Measurements from ENCODE around the gene PDLIM7. TPM values are rescaled to one million over a fixed set of nuclear protein-coding genes. Genes with fewer than 3 reads are reported as not detected.

Gene PDLIM7
- total RNA-seq, 1 experiment from 2014 or later: 132 TPM

GRCh38 chr5:177439518-177440053 is 57.8 kb downstream of the PDLIM7 start:
- intact Hi-C loops (cut with micrococcal nuclease; ENCODE audit: unreplicated experiment): no loop called here
- Histone ChIP-seq H3K36me3 (ENCODE audit: insufficient read depth, low read length, poor library complexity, severe bottlenecking) (peaks cover 12% of the 10 kb centered on the region), H3K27me3 (replicated peaks; ENCODE audit: insufficient read depth, low read depth, low read length, poor library complexity) (no peaks in the 10 kb centered on the region), H3K9me3 (ENCODE audit: low read depth, low read length, poor library complexity, severe bottlenecking) (no peaks in the 10 kb centered on the region), H3K4me3 (ENCODE audit: low read depth, low read length, poor library complexity, severe bottlenecking) (no peak overlapping the region), H3K27ac (ENCODE audit: low read depth, low read length, poor library complexity, severe bottlenecking) (no peak overlapping the region), H3K4me1 (ENCODE audit: insufficient read depth, low read length, poor library complexity, severe bottlenecking) (no peaks in the 10 kb centered on the region)
- TF ChIP-seq, protein P1, sequence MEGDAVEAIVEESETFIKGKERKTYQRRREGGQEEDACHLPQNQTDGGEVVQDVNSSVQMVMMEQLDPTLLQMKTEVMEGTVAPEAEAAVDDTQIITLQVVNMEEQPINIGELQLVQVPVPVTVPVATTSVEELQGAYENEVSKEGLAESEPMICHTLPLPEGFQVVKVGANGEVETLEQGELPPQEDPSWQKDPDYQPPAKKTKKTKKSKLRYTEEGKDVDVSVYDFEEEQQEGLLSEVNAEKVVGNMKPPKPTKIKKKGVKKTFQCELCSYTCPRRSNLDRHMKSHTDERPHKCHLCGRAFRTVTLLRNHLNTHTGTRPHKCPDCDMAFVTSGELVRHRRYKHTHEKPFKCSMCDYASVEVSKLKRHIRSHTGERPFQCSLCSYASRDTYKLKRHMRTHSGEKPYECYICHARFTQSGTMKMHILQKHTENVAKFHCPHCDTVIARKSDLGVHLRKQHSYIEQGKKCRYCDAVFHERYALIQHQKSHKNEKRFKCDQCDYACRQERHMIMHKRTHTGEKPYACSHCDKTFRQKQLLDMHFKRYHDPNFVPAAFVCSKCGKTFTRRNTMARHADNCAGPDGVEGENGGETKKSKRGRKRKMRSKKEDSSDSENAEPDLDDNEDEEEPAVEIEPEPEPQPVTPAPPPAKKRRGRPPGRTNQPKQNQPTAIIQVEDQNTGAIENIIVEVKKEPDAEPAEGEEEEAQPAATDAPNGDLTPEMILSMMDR (conservative IDR thresholded peaks at IDR 0.05; ENCODE audit: low read depth, low read length): no peak
- no peak for TF ChIP-seq EZH2 (IDR thresholded peaks at IDR 0.05; ENCODE audit: borderline replicate concordance, low read depth, low read length, poor library complexity, severe bottlenecking)
- ChIA-PET CTCF (no interaction called here), POLR2A (ENCODE audit: low non-redundant PET) (no interaction called here)
- DNase-seq (ENCODE audit: low spot score): no peak
- no TSS peak for BruUV-seq (replicated peaks)

DNA sequence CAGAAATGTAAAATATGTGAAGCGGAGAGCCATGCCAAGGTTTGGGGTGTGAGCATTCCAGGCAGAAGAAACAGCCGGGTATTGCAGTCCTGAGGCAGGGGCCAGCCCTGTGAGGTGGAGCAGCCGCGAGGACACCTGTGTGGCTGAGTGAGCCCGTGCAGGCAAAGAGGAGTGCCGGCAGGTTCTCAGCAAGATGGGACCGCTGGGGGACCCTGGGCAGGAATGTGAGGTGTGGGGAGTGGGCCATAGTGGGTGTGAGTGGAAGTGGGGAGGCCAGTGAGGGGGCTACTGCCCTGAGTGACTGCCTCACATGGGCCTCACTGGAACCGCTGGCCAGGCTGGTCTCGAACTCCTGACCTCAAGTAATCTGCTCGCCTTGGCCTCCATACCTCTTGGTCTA is 58.9 kb downstream of the PDLIM7 start:
- CTCF ChIA-PET: no interaction called here
- TF ChIP-seq, protein P1 (conservative IDR thresholded peaks at IDR 0.05; ENCODE audit: low read depth, low read length): no peak
- TF ChIP-seq EZH2 (IDR thresholded peaks at IDR 0.05; ENCODE audit: borderline replicate concordance, low read depth, low read length, poor library complexity, severe bottlenecking): no peak
- H3K9me3 ChIP-seq (ENCODE audit: low read depth, low read length, poor library complexity, severe bottlenecking): no peaks in the 10 kb centered on the region
- no peak overlapping the region for H3K27ac ChIP-seq (ENCODE audit: low read depth, low read length, poor library complexity, severe bottlenecking)
- no peaks in the 10 kb centered on the region for H3K27me3 ChIP-seq (replicated peaks; ENCODE audit: insufficient read depth, low read depth, low read length, poor library complexity)
- POLR2A ChIA-PET (ENCODE audit: low non-redundant PET): interaction anchor here (0.6 kb wide), 1 partner anchor 691 kb away, joined by 3 read pairs; no protein-coding TSS in a partner anchor
- H3K4me1 ChIP-seq (ENCODE audit: insufficient read depth, low read length, poor library complexity, severe bottlenecking): no peaks in the 10 kb centered on the region
- intact Hi-C loops (cut with micrococcal nuclease; ENCODE audit: unreplicated experiment): no loop called here
- no TSS peak for BruUV-seq (replicated peaks)
- peaks cover 16% of the 10 kb centered on the region for H3K36me3 ChIP-seq (ENCODE audit: insufficient read depth, low read length, poor library complexity, severe bottlenecking)
- no peak overlapping the region for H3K4me3 ChIP-seq (ENCODE audit: low read depth, low read length, poor library complexity, severe bottlenecking)
- DNase-seq (ENCODE audit: low spot score): no peak

GRCh38 chr5:177437623-177438022 is 59.8 kb downstream of the PDLIM7 start:
- Histone ChIP-seq H3K27ac (ENCODE audit: low read depth, low read length, poor library complexity, severe bottlenecking) (no peak overlapping the region), H3K4me3 (ENCODE audit: low read depth, low read length, poor library complexity, severe bottlenecking) (no peak overlapping the region), H3K27me3 (replicated peaks; ENCODE audit: insufficient read depth, low read depth, low read length, poor library complexity) (no peaks in the 10 kb centered on the region), H3K9me3 (ENCODE audit: low read depth, low read length, poor library complexity, severe bottlenecking) (no peaks in the 10 kb centered on the region), H3K36me3 (ENCODE audit: insufficient read depth, low read length, poor library complexity, severe bottlenecking) (peaks cover 19% of the 10 kb centered on the region), H3K4me1 (ENCODE audit: insufficient read depth, low read length, poor library complexity, severe bottlenecking) (no peaks in the 10 kb centered on the region)
- POLR2A ChIA-PET (ENCODE audit: low non-redundant PET): no interaction called here
- BruUV-seq (replicated peaks): no TSS peak
- no peak for TF ChIP-seq EZH2 (IDR thresholded peaks at IDR 0.05; ENCODE audit: borderline replicate concordance, low read depth, low read length, poor library complexity, severe bottlenecking)
- TF ChIP-seq, protein P1 (conservative IDR thresholded peaks at IDR 0.05; ENCODE audit: low read depth, low read length): no peak
- no peak for DNase-seq (ENCODE audit: low spot score)
- intact Hi-C loops (cut with micrococcal nuclease; ENCODE audit: unreplicated experiment): no loop called here
- CTCF ChIA-PET: no interaction called here
